HCT116 (cell line): ENCODE results near the gene TH. TPM values are rescaled to one million over a fixed set of nuclear protein-coding genes. Genes with fewer than 3 reads are reported as not detected.

ENCODE experiments used
- ATAC-seq: fragments of 200-7000 bp; cut with Tn5 transposase; 2 replicates; pipeline ENCODE4 v1.9.1; 2020; ENCODE audit warnings: mild to moderate bottlenecking, moderate library complexity
- BruUV-seq: library from RNA; stranded (reverse); fragments of 400-500 nt; replicated peaks from 2 replicates; lab custom pipeline; 2021; lab: Mats Ljungman, UMichigan
- CTCF ChIA-PET: fragments of 300-600 bp; sonication (Branson Sonifier 250); formaldehyde crosslinking; loops from one replicate; lab custom pipeline; 2021; ENCODE audit warnings: antibody characterized with exemption; lab: Charles Lee
- POLR2A ChIA-PET: fragments of 300-600, 350-600 bp; sonication (Branson Sonifier 250); formaldehyde crosslinking; loops from one replicate; lab custom pipeline; 2021; ENCODE audit warnings: antibody characterized with exemption; lab: Charles Lee
- RAD21 ChIA-PET, 2 experiments: fragments of 300-600 bp; sonication (Branson Sonifier 250); formaldehyde crosslinking; loops; one replicate each; lab custom pipeline; 2023; ENCODE audit warnings: low total read pairs in 2 of 2; ENCODE audit not compliant: uncharacterized antibody in 2 of 2, unreplicated experiment in 2 of 2, low non-redundant PET in 1 of 2; lab: Charles Lee
- DNase-seq: peaks from one replicate; pipeline ENCODE4 v3.0.0-alpha.2; 2010; ENCODE audit warnings: low read depth, low spot score
- H2AFZ ChIP-seq: fragments of 200-600 bp; shearing (Covaris generic), sonication (generic); 2 replicates; pipeline ENCODE4 v1.6.1; 2017; ENCODE audit warnings: low read depth, mixed run types, mixed read lengths, antibody characterized with exemption, low read length; ENCODE audit not compliant: poor library complexity, severe bottlenecking
- H3K27ac ChIP-seq: 2 replicates; pipeline ENCODE4 v1.5.1; 2012; ENCODE audit warnings: low read depth, low read length
- H3K27me3 ChIP-seq: fragments of 200-600 bp; sonication (generic); 2 replicates; pipeline ENCODE4 v1.6.1; 2016; ENCODE audit warnings: mixed run types, low read length, mixed read lengths; ENCODE audit not compliant: insufficient read depth
- H3K36me3 ChIP-seq, 2 experiments: fragments of 200-500 bp in 1 of 2; fragments of 200-600 bp in 1 of 2; sonication (Bioruptor generic) in 1 of 2; sonication (generic) in 1 of 2; 2 replicates each; pipeline versions ENCODE4 v1.5.1 to v1.6.1; 2014 to 2016; ENCODE audit warnings: low read length in 2 of 2, inconsistent platforms in 1 of 2, mixed read lengths in 1 of 2, mixed run types in 1 of 2; ENCODE audit not compliant: insufficient read depth in 2 of 2, control insufficient read depth in 1 of 2
- H3K4me1 ChIP-seq, 2 experiments: fragments of 200-600 bp in 1 of 2; sonication (generic) in 1 of 2; 2 replicates each; pipeline versions ENCODE4 v1.5.1 to v1.6.1; 2012 to 2017; ENCODE audit warnings: low read length in 2 of 2, inconsistent platforms in 1 of 2, mild to moderate bottlenecking in 1 of 2, mixed read lengths in 1 of 2, mixed run types in 1 of 2, moderate library complexity in 1 of 2; ENCODE audit not compliant: insufficient read depth in 2 of 2, control insufficient read depth in 1 of 2
- H3K4me2 ChIP-seq: fragments of 200-600 bp; sonication (generic); 2 replicates; pipeline ENCODE4 v1.6.1; 2017; ENCODE audit warnings: mixed run types, low read length, mixed read lengths
- H3K4me3 ChIP-seq, 2 experiments: fragments of 200-600 bp in 1 of 2; sonication (generic) in 1 of 2; replicated peaks in 1 of 2; 2 replicates each; pipeline ENCODE4 v1.5.1; 2011 to 2016; ENCODE audit warnings: low read length in 2 of 2, control low read depth in 1 of 2, low read depth in 1 of 2, mild to moderate bottlenecking in 1 of 2, mixed read lengths in 1 of 2, mixed run types in 1 of 2
- H3K79me2 ChIP-seq: fragments of 200-600 bp; sonication (generic); 2 replicates; pipeline ENCODE4 v1.6.1; 2017; ENCODE audit warnings: mild to moderate bottlenecking, mixed run types, low read length, moderate library complexity, mixed read lengths; ENCODE audit not compliant: insufficient read depth
- H3K9ac ChIP-seq: fragments of 200-600 bp; sonication (generic); 2 replicates; pipeline ENCODE4 v1.6.1; 2016; ENCODE audit warnings: low read length, mixed read lengths
- H3K9me2 ChIP-seq: fragments of 200-600 bp; sonication (generic), shearing (Covaris generic); 2 replicates; pipeline ENCODE4 v1.6.1; 2017; ENCODE audit warnings: mixed run types, mild to moderate bottlenecking, moderate library complexity; ENCODE audit not compliant: insufficient read depth
- H3K9me3 ChIP-seq, 2 experiments: fragments of 200-500 bp in 1 of 2; fragments of 200-600 bp in 1 of 2; sonication (Bioruptor generic) in 1 of 2; sonication (generic) in 1 of 2; 2 replicates each; pipeline ENCODE4 v1.6.1; 2014 to 2017; ENCODE audit warnings: low read length in 2 of 2, mixed read lengths in 2 of 2, inconsistent platforms in 1 of 2, low read depth in 1 of 2, mild to moderate bottlenecking in 1 of 2, mixed run types in 1 of 2, moderate library complexity in 1 of 2; ENCODE audit not compliant: control insufficient read depth in 1 of 2, insufficient read depth in 1 of 2
- H4K20me1 ChIP-seq: fragments of 200-600 bp; sonication (generic), shearing (Covaris generic); 2 replicates; pipeline ENCODE4 v1.6.1; 2017; ENCODE audit warnings: mixed run types, mild to moderate bottlenecking, moderate library complexity; ENCODE audit not compliant: insufficient read depth
- ATF3 ChIP-seq: IDR thresholded peaks from 2 replicates; pipeline ENCODE4 v1.6.1; 2012
- CEBPB ChIP-seq: IDR thresholded peaks from 2 replicates; pipeline ENCODE4 v1.6.1; 2012; ENCODE audit warnings: low read depth
- JUND ChIP-seq: IDR thresholded peaks from 2 replicates; pipeline ENCODE4 v1.6.1; 2012
- POLR2A ChIP-seq: IDR thresholded peaks from 2 replicates; pipeline ENCODE4 v1.7.0; 2011; ENCODE audit warnings: borderline replicate concordance; ENCODE audit not compliant: insufficient read depth, insufficient read length; ENCODE audit errors: extremely low read depth
- POLR2AphosphoS5 ChIP-seq: IDR thresholded peaks from 2 replicates; pipeline ENCODE4 v1.6.1; 2011; ENCODE audit warnings: mild to moderate bottlenecking, low read depth, low read length, moderate library complexity
- YY1 ChIP-seq: IDR thresholded peaks from 2 replicates; pipeline ENCODE4 v1.6.1; 2011; ENCODE audit warnings: low read length, low read depth, moderate library complexity, mild to moderate bottlenecking; ENCODE audit not compliant: insufficient replicate concordance; ENCODE audit errors: extremely low read depth
- intact Hi-C: fragments of 100-400 bp; cut with micrococcal nuclease; formaldehyde crosslinking; loops from 2 replicates; pipeline ENCODE4 v1.10.0; 2022
- total RNA-seq: library from RNA; stranded (reverse); gene quantifications from one replicate; pipeline ENCODE4 v1.2.1, GENCODE V29; 2021; ENCODE audit not compliant: unreplicated experiment

The TH gene
- total RNA-seq, 1 experiment from 2014 or later, result not detected

DNA sequence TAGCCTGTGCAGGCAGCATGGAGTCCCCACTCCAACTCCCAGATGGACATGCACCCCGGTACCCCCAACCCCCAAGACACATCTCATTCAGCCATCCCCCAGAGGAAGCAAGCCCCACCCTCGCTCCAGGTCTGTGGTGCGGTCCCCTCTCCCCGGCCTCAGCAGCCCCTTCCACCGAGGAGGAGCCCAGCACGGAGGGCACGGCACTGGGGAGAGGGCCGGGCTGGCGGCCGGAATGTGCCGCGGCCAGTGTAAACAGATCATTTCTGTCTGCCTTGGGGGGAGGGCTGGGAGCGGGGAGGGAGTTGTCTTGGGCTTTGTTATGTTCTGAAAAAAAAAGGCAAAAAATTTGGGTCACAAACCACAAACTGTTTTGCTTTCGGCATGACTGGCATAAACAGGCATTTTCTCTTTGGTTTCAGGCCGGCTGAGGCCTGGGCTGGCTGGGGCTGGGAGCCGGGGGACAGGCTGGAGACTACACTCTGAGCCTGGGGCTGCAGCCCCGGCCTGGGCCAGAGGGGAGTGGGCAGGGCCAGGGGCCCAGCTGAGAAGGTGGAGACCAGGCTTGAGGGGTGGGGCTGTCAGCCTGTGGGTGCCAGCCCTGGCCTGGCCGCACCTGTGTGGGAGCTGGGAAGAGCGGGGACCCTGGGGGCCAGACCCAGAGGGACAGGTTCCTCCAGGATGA, 49.3 kb downstream of the TH start (continued):
- no peak for TF ChIP-seq YY1
- TF ChIP-seq POLR2A, result no peak
- no peak for TF ChIP-seq ATF3
- no peak for TF ChIP-seq JUND
- no peak for TF ChIP-seq POLR2AphosphoS5

DNA sequence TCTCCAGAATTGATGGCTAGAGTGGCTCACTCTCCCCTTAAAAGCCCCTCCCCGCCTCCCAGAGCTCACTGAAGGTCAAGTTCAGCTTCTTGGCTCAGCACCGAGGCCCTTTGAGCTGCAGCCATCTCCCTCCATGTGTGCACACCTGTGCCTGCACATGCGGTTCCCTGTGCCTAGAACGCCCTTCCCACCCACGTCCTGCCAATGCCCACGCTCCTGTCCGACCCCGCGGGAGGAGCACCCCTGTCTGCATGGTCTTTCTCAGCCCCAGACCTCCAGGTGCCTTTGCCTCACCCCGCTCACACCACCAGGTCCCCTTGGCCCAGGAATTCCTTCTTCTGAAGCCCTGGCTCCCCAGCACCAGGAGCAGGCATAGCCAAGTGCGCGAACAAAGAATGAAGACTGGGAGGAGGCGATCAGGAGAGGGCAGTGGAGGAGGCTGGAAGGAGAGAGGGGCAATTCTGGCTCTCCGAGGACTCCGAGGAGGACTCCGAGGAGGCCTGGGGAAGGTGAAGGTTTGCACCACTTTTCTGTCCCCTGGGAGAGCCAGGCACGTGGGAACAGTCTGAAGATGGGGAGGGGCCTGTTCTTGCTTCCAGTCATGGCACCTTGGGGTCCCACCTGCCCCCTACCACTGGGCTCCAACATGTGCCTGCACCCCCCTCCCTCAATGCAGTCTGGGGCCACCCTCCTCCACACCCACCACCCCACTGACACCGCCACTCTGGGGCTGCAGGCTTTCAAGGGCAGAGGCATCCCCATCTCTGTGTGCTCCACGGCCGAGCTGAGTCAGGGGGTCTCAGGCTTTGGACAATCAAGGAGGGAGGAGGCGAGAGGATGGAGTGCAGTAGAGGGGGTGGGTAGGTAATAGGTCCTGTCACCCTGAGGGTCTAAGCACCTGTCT, 50.1 kb downstream of the TH start:
- intact Hi-C loops, result no loop called here
- ChIA-PET CTCF (interaction anchor here (1.7 kb wide), 1 partner anchor 29 kb away, joined by 9 read pairs; no protein-coding TSS in a partner anchor), POLR2A (no interaction called here)

More for the DNA sequence above, 50.1 kb downstream of the TH start:
- H3K27ac ChIP-seq, result no peak overlapping the region
- no peaks in the 10 kb centered on the region for H3K79me2 ChIP-seq
- H3K9me3 ChIP-seq, result peaks cover 2 to 8% of the 10 kb centered on the region in 2 experiments; a peak in 2 of 4 replicates
- H3K27me3 ChIP-seq, result no peaks in the 10 kb centered on the region
- no peak overlapping the region for H3K4me3 ChIP-seq
- no TSS peak for BruUV-seq
- H4K20me1 ChIP-seq, result no peaks in the 10 kb centered on the region
- no peak overlapping the region for H3K9ac ChIP-seq
- RAD21 ChIA-PET, result no interaction called here
- DNase-seq, result no peak
- no peaks in the 10 kb centered on the region for H3K4me1 ChIP-seq
- no peaks in the 10 kb centered on the region for H3K36me3 ChIP-seq
- no peak for TF ChIP-seq CEBPB
- ATAC-seq, result no peak
- no peaks in the 10 kb centered on the region for H3K9me2 ChIP-seq
- H2AFZ ChIP-seq, result no peak overlapping the region
- H3K4me2 ChIP-seq, result no peak overlapping the region
